Neural progenitor cell (in vitro differentiated cells): Measurements from ENCODE around the gene NEB.

ENCODE experiments used
- EZH2 ChIP-seq: fragments of 200-600 bp; sonication (generic); IDR thresholded peaks from 2 replicates; pipeline ENCODE4 v1.6.1; 2017; ENCODE audit warnings: antibody characterized with exemption, mild to moderate bottlenecking, moderate library complexity
- TF ChIP-seq, protein P1 (sequence below): fragments of 200-600 bp; sonication (generic); IDR thresholded peaks from 2 replicates; pipeline ENCODE4 v1.5.1; 2017; ENCODE audit warnings: antibody characterized with exemption, mild to moderate bottlenecking

DNA sequence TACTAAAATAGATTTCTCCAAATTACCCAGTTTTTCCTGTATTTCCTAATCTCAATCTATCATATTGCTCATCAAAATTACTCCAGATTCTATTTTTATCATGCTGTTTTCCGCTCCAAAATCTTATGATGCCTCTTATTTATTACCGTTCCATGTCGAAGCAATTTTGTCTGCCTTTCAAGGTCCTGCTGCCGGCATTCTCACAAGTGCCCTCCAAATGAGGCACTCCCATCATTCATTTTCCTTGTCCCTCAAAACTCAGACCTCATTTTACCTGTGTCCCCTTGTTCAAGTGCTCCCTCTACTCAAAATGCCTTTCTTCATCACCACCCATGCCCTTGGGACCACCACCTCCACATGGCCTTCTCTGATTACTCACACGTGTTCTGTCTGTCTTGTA, 13.1 kb downstream of the NEB start:
- TF ChIP-seq, protein P1, sequence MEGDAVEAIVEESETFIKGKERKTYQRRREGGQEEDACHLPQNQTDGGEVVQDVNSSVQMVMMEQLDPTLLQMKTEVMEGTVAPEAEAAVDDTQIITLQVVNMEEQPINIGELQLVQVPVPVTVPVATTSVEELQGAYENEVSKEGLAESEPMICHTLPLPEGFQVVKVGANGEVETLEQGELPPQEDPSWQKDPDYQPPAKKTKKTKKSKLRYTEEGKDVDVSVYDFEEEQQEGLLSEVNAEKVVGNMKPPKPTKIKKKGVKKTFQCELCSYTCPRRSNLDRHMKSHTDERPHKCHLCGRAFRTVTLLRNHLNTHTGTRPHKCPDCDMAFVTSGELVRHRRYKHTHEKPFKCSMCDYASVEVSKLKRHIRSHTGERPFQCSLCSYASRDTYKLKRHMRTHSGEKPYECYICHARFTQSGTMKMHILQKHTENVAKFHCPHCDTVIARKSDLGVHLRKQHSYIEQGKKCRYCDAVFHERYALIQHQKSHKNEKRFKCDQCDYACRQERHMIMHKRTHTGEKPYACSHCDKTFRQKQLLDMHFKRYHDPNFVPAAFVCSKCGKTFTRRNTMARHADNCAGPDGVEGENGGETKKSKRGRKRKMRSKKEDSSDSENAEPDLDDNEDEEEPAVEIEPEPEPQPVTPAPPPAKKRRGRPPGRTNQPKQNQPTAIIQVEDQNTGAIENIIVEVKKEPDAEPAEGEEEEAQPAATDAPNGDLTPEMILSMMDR: no peak
- TF ChIP-seq EZH2: no peak
